Activated CD4-positive, alpha-beta memory T cell treated with anti-CD3 and anti-CD28 coated beads, Interleukin-2, amount 10 ng/mL, durations not matched to agents 7 days and 5 days (primary cell): ENCODE results near the gene HLCS. TPM values are rescaled to one million over a fixed set of nuclear protein-coding genes. Genes with fewer than 3 reads are reported as not detected.
"Not testable (repeated sequence)": the region's sequence is repeated elsewhere in the genome, so short reads cannot be mapped to it uniquely, and the experiment has no call there.

ENCODE experiments used
- CTCF ChIA-PET: fragments of 350-600 bp; sonication (Branson Sonifier 250); formaldehyde crosslinking; loops from one replicate; lab custom pipeline; 2021; ENCODE audit warnings: antibody characterized with exemption, inconsistent platforms; lab: Charles Lee
- POLR2A ChIA-PET: fragments of 350-600 bp; sonication (Branson Sonifier 250); formaldehyde crosslinking; loops from one replicate; lab custom pipeline; 2021; ENCODE audit warnings: antibody characterized with exemption; lab: Charles Lee
- DNase-seq: peaks from one replicate; pipeline ENCODE4 v3.0.0-alpha.2; 2020
- H3K27ac Mint-ChIP-seq: one replicate; pipeline ENCODE4 v1.8.0; 2021; ENCODE audit warnings: mild to moderate bottlenecking, mixed read lengths
- H3K27me3 Mint-ChIP-seq: one replicate; pipeline ENCODE4 v1.8.0; 2021; ENCODE audit warnings: mixed read lengths
- H3K36me3 Mint-ChIP-seq: one replicate; pipeline ENCODE4 v1.8.0; 2021; ENCODE audit warnings: low read depth, mixed read lengths
- H3K4me1 Mint-ChIP-seq: one replicate; pipeline ENCODE4 v1.8.0; 2021; ENCODE audit warnings: mixed read lengths
- H3K4me3 Mint-ChIP-seq: one replicate; pipeline ENCODE4 v1.8.0; 2021; ENCODE audit warnings: mild to moderate bottlenecking, mixed read lengths
- H3K9me3 Mint-ChIP-seq: one replicate; pipeline ENCODE4 v1.8.0; 2021; ENCODE audit warnings: mixed read lengths
- total RNA-seq, 2 experiments: library from RNA; stranded (reverse); gene quantifications; one replicate each; pipeline ENCODE4 v1.2.3, GENCODE V29; 2021

Gene HLCS
- total RNA-seq, 2 experiments from 2014 or later, result 13.3 to 13.9 TPM

GRCh38 chr21:36834192-36834591, 132.3 kb downstream of the HLCS start:
- POLR2A ChIA-PET, result no interaction called here

DNA sequence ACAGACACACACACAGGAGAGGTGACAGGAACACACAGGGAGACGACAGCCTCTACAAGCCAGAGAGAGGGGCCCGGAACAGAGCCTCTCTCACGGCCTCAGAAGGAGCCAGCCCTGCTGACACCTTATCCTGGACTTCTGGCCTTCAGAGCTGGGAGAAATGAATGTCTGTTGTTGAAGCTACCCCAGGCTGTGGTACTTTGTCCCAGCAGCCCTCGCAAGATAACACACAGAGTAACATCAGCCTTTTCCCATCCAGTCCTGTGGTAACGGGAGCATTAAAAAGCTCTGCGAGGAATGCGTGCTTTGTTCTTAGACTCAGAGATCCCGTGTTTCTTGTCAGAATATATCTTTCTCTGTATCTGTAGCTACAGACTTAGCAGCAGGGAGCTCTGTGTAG, 136.4 kb downstream of the HLCS start:
- POLR2A ChIA-PET, result no interaction called here
- Mint-ChIP-seq H3K4me1 (peaks cover 4% of the 10 kb centered on the region), H3K36me3 (no peaks in the 10 kb centered on the region), H3K27me3 (no peaks in the 10 kb centered on the region), H3K9me3 (no peaks in the 10 kb centered on the region), H3K4me3 (no peak overlapping the region), H3K27ac (no peak overlapping the region)
- CTCF ChIA-PET, result no interaction called here
- no peak for DNase-seq

More at GRCh38 chr21:36834192-36834591, 132.3 kb downstream of the HLCS start:
- CTCF ChIA-PET, result no interaction called here
- no peak for DNase-seq
- Mint-ChIP-seq H3K9me3 (no peaks in the 10 kb centered on the region), H3K4me3 (no peak overlapping the region), H3K27ac (no peak overlapping the region), H3K36me3 (no peaks in the 10 kb centered on the region), H3K4me1 (peaks cover 4% of the 10 kb centered on the region), H3K27me3 (no peaks in the 10 kb centered on the region)

DNA sequence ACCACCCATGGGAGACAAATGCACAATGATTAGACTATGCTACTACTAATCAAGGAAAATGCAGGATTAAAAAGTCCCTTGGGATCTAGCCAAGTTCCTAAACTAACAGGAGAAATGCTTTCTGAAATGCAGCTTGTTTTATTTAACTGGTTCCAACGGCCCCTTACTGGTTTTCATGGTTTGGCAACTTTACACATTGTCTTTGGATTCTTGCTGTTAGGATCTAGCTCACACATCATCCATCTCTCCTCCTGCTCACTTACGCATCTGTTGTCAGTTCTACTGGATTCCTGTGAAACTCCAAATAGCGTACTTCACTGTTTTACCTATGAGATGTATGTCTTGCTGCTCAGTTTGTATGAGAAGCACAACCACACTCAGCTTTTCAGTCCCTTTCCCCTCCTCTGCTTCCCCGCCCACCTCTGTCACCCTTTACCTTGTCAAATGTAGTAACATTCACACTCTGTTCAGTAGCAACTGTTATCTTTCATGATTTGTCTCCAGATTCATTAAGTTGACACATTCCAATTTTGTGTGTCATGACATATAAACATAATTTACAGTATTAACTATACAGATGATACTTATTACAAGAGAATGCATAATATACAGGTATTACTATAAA, 137.5 kb downstream of the HLCS start:
- ChIA-PET CTCF (no interaction called here), POLR2A (no interaction called here)
- H3K36me3 Mint-ChIP-seq, result no peaks in the 10 kb centered on the region
- DNase-seq, result no peak
- no peak overlapping the region for H3K27ac Mint-ChIP-seq
- H3K4me3 Mint-ChIP-seq, result no peak overlapping the region
- H3K9me3 Mint-ChIP-seq, result no peaks in the 10 kb centered on the region
- H3K4me1 Mint-ChIP-seq, result peaks cover 4% of the 10 kb centered on the region
- H3K27me3 Mint-ChIP-seq, result no peaks in the 10 kb centered on the region

GRCh38 chr21:36828208-36828607, 138.3 kb downstream of the HLCS start:
- H3K27me3 Mint-ChIP-seq, result no peaks in the 10 kb centered on the region
- H3K4me1 Mint-ChIP-seq, result peaks cover 4% of the 10 kb centered on the region
- POLR2A ChIA-PET, result no interaction called here

DNA sequence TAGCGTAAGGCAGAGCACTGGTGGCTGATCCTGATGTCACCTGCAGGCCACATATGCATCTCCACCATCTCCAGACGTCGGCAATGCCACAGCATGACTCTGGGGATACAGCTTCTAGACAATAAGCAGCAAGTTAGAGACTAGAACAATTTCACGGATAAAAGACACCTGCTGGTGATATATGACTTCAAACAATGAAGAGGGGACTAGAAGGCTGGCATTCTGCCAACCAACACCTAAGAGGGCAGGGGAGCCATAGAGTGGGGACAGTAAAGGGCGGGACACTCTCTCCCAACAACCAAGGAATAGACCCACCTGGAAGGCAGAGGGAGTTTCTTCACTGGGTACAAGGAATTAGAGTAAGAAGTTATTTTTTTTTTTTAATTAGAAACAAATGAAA, 140.8 kb downstream of the HLCS start:
- ChIA-PET POLR2A (no interaction called here), CTCF (no interaction called here)
- H3K4me1 Mint-ChIP-seq, result no peaks in the 10 kb centered on the region
- DNase-seq, result no peak
- no peaks in the 10 kb centered on the region for H3K36me3 Mint-ChIP-seq
- no peaks in the 10 kb centered on the region for H3K27me3 Mint-ChIP-seq
- no peak overlapping the region for H3K27ac Mint-ChIP-seq
- no peak overlapping the region for H3K4me3 Mint-ChIP-seq
- H3K9me3 Mint-ChIP-seq, result no peaks in the 10 kb centered on the region

More at GRCh38 chr21:36828208-36828607, 138.3 kb downstream of the HLCS start:
- no peak for DNase-seq
- Mint-ChIP-seq H3K4me3 (no peak overlapping the region), H3K9me3 (no peaks in the 10 kb centered on the region), H3K27ac (no peak overlapping the region), H3K36me3 (no peaks in the 10 kb centered on the region)
- CTCF ChIA-PET, result no interaction called here

GRCh38 chr21:36821032-36821299, 145.5 kb downstream of the HLCS start:
- Mint-ChIP-seq H3K4me1 (no peaks in the 10 kb centered on the region), H3K27ac (no peak overlapping the region)
- CTCF ChIA-PET, result no interaction called here

GRCh38 chr21:36820176-36821031, 146.1 kb downstream of the HLCS start:
- H3K27me3 Mint-ChIP-seq, result no peaks in the 10 kb centered on the region
- no peak overlapping the region for H3K27ac Mint-ChIP-seq
- ChIA-PET CTCF (no interaction called here), POLR2A (no interaction called here)
- no peak overlapping the region for H3K4me3 Mint-ChIP-seq
- H3K4me1 Mint-ChIP-seq, result no peaks in the 10 kb centered on the region
- H3K9me3 Mint-ChIP-seq, result no peaks in the 10 kb centered on the region
- DNase-seq, result no peak
- H3K36me3 Mint-ChIP-seq, result no peaks in the 10 kb centered on the region

More at GRCh38 chr21:36821032-36821299, 145.5 kb downstream of the HLCS start:
- no peak for DNase-seq
- Mint-ChIP-seq H3K36me3 (no peaks in the 10 kb centered on the region), H3K9me3 (no peaks in the 10 kb centered on the region), H3K27me3 (no peaks in the 10 kb centered on the region), H3K4me3 (no peak overlapping the region)
- POLR2A ChIA-PET, result no interaction called here

GRCh38 chr21:36817732-36818450, 148.6 kb downstream of the HLCS start:
- POLR2A ChIA-PET, result no interaction called here
- H3K36me3 Mint-ChIP-seq, result no peaks in the 10 kb centered on the region
- CTCF ChIA-PET, result no interaction called here

DNA sequence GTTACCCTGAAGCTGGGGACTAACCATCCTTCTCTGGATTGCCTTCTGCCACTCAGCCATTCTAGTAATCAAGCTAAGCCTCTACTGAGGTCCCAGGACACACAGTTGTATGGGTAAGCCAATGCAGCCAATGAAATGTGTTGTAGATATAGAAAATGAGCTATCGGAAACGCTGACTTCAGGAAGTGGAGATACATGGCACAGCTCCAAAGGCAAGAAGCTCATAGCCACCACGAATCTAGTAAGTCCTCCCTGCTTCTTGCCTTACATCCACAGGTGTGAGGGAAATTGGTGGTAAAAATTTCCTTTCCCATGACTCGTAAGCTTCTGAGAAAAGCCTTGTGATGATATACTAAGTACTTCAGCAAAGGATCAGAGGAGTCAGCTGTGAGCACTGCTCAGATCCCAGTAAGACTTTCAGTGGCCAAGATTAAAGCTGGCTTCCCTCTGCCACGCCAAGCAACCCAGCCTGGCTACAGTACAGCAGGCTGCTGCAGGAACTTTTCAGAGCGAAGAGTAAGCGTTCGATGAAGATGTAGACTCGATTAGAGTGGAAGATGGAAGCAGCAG, 149.8 kb downstream of the HLCS start:
- DNase-seq, result no peak
- Mint-ChIP-seq H3K36me3 (no peaks in the 10 kb centered on the region), H3K9me3 (no peaks in the 10 kb centered on the region), H3K27me3 (no peaks in the 10 kb centered on the region), H3K4me3 (no peak overlapping the region), H3K4me1 (no peaks in the 10 kb centered on the region), H3K27ac (no peak overlapping the region)
- CTCF ChIA-PET, result no interaction called here
- POLR2A ChIA-PET, result no interaction called here

More at GRCh38 chr21:36817732-36818450, 148.6 kb downstream of the HLCS start:
- Mint-ChIP-seq H3K27me3 (no peaks in the 10 kb centered on the region), H3K4me3 (no peak overlapping the region), H3K9me3 (no peaks in the 10 kb centered on the region), H3K4me1 (no peaks in the 10 kb centered on the region), H3K27ac (no peak overlapping the region)
- DNase-seq, result no peak

DNA sequence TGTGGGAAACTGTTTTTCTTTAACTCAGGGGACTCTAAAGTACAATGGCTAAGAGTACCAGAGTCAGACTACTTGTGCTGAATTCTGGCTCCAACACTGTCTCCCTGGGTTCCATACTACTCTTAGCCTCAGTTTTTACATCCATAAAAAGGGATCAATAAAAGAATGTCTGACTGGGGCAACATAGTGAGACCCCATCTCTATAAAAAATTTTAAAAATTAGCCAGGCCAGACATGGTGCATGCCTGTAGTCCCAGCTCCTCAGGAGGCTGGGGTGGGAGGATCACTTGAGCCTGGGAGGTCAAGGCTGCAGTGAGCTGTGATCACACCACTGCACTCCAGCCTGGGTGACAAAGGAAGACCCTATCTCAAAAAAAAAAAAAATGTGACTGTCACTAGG, 150.4 kb downstream of the HLCS start:
- CTCF ChIA-PET, POLR2A ChIA-PET, H3K4me1 Mint-ChIP-seq, H3K36me3 Mint-ChIP-seq, DNase-seq, H3K27ac Mint-ChIP-seq, H3K4me3 Mint-ChIP-seq, H3K9me3 Mint-ChIP-seq, H3K27me3 Mint-ChIP-seq: not testable (repeated sequence)

DNA sequence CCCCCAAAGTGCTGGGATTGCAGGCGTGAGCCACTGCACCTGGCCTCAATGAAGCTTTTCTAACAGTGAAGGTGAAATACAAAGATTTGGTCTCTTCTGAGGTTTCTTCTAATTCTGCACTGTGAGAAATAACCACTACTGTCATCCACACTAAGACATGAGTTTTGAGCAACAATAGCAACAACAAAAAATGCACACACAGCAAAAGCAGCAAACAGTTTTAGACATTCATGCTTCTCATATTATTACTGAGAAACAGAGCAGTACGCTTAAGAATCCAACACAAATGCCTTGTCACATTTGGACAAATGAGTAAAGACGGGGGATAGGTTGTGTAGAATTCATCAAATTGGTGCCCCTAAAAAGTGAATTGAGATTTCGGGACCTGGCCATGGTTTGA, 151.2 kb downstream of the HLCS start:
- ChIA-PET POLR2A (no interaction called here), CTCF (no interaction called here)
- H3K27me3 Mint-ChIP-seq, result no peaks in the 10 kb centered on the region
- no peak for DNase-seq
- H3K4me1 Mint-ChIP-seq, result no peaks in the 10 kb centered on the region
- no peak overlapping the region for H3K27ac Mint-ChIP-seq
- no peak overlapping the region for H3K4me3 Mint-ChIP-seq
- no peaks in the 10 kb centered on the region for H3K36me3 Mint-ChIP-seq
- H3K9me3 Mint-ChIP-seq, result no peaks in the 10 kb centered on the region

DNA sequence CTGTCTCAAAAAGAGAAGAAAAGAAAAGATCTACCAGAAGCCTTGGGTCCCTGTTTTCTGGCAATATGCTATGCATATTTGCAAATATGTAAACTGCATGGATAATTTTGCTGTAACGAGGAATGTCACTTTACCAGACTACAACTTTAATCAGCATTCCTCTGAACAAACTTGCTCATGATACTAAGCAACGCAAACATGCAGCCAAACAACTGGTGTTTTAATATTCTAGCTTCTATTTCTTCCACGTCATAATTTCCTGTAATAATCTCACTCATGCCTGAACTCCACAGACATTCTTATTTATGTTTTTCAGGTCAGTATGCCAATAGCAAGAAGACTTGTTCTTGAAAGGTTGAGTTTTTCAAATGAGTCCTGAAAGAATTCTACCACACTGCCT, 153.4 kb downstream of the HLCS start:
- POLR2A ChIA-PET, result no interaction called here
- H3K4me1 Mint-ChIP-seq, result no peaks in the 10 kb centered on the region
- H3K27me3 Mint-ChIP-seq, result no peaks in the 10 kb centered on the region
- CTCF ChIA-PET, result no interaction called here
- no peaks in the 10 kb centered on the region for H3K9me3 Mint-ChIP-seq
- no peak overlapping the region for H3K27ac Mint-ChIP-seq
- H3K4me3 Mint-ChIP-seq, result no peak overlapping the region
- no peaks in the 10 kb centered on the region for H3K36me3 Mint-ChIP-seq
- DNase-seq, result no peak

GRCh38 chr21:36811762-36812161, 154.7 kb downstream of the HLCS start:
- H3K27me3 Mint-ChIP-seq, result no peaks in the 10 kb centered on the region
- ChIA-PET POLR2A (interaction anchor here (0.9 kb wide), 1 partner anchor 149 kb away, joined by 3 read pairs; no protein-coding TSS in a partner anchor), CTCF (no interaction called here)

More at GRCh38 chr21:36811762-36812161, 154.7 kb downstream of the HLCS start:
- DNase-seq, result no peak
- no peak overlapping the region for H3K4me3 Mint-ChIP-seq
- no peak overlapping the region for H3K27ac Mint-ChIP-seq
- no peaks in the 10 kb centered on the region for H3K36me3 Mint-ChIP-seq
- no peaks in the 10 kb centered on the region for H3K9me3 Mint-ChIP-seq
- no peaks in the 10 kb centered on the region for H3K4me1 Mint-ChIP-seq
